Prostate gland (tissue), 2 donors: ENCODE results near the gene OR8B12. TPM values are rescaled to one million over a fixed set of nuclear protein-coding genes. Genes with fewer than 3 reads are reported as not detected.

Experiments used
- DNase-seq: peaks from one replicate; pipeline ENCODE4 v3.0.0-alpha.2; 2019; ENCODE audit warnings: low spot score
- H3K27ac ChIP-seq, 2 donors: fragments of 200-600 bp; sonication (generic); 2 replicates each; pipeline ENCODE4 v1.5.1; 2017 to 2019
- H3K27me3 ChIP-seq: fragments of 200-600 bp; sonication (generic); replicated peaks from 2 replicates; pipeline ENCODE4 v1.5.1; 2019; ENCODE audit not compliant: insufficient read depth
- H3K36me3 ChIP-seq, 2 donors: fragments of 200-600 bp; sonication (generic); 1 replicate in 1 of 2; 2 replicates in 1 of 2; pipeline versions ENCODE4 v1.5.1 to v1.8.1; 2017 to 2019
- H3K4me1 ChIP-seq: fragments of 200-600 bp; sonication (generic); replicated peaks from 2 replicates; pipeline ENCODE4 v1.5.1; 2019
- H3K4me3 ChIP-seq, 2 donors: fragments of 200-600 bp; sonication (generic); 2 replicates each; pipeline ENCODE4 v1.5.1; 2017 to 2019
- H3K9me3 ChIP-seq: fragments of 200-600 bp; sonication (generic); 2 replicates; pipeline ENCODE4 v1.5.1; 2017
- CTCF ChIP-seq, 4 experiments: fragments of 200-600 bp in 2 of 4; fragments of 450-650 bp in 2 of 4; sonication (generic) in 2 of 4; IDR thresholded peaks; 1 replicate in 3 of 4; 2 replicates in 1 of 4; pipeline ENCODE4 v1.5.1; 2016 to 2019; ENCODE audit warnings: antibody characterized with exemption in 4 of 4, mild to moderate bottlenecking in 2 of 4, moderate library complexity in 2 of 4
- POLR2A ChIP-seq: fragments of 450-650 bp; IDR thresholded peaks from one replicate; pipeline ENCODE4 v1.6.1; 2016; ENCODE audit warnings: antibody characterized with exemption, mild to moderate bottlenecking
- POLR2AphosphoS5 ChIP-seq: sonication (generic); formaldehyde crosslinking; IDR thresholded peaks from one replicate; pipeline ENCODE4 v1.6.1; 2017; ENCODE audit warnings: antibody characterized with exemption
- WGBS: methylation state at CpG from one replicate; pipeline ENCODE4 v1.1.5; 2018; 5-methylcytosine and 5-hydroxymethylcytosine counted together
- intact Hi-C: fragments of 100-400 bp; cut with DNase I; formaldehyde crosslinking; loops from one replicate; pipeline ENCODE4 v1.14.2; 2022
- total RNA-seq, 2 donors: library from RNA; depleted of rRNA; stranded (reverse); fragments of >200 nt; gene quantifications; one replicate each; pipeline ENCODE4 v1.1.0, GENCODE V29; 2016

Gene OR8B12
- total RNA-seq, 2 donors from 2014 or later: not detected

GRCh38 chr11:124535552-124536232, 7.8 kb downstream of the OR8B12 start:
- Histone ChIP-seq H3K36me3 (no peaks in the 10 kb centered on the region), H3K4me1 (no peaks in the 10 kb centered on the region), H3K27ac (no peak overlapping the region), H3K27me3 (no peaks in the 10 kb centered on the region), H3K4me3 (no peak overlapping the region), H3K9me3 (no peaks in the 10 kb centered on the region)
- DNase-seq: no peak
- TF ChIP-seq POLR2AphosphoS5: no peak
- intact Hi-C loops: no loop called here
- WGBS: 86% methylated on average over 8 of the region's 8 CpGs

- H3K9me3 ChIP-seq: no peaks in the 10 kb centered on the region
- 78% methylated on average over 2 of the region's 2 CpGs for WGBS
- no peak overlapping the region for H3K27ac ChIP-seq
- intact Hi-C loops: no loop called here
- H3K27me3 ChIP-seq: no peaks in the 10 kb centered on the region
- H3K4me3 ChIP-seq: no peak overlapping the region
- TF ChIP-seq CTCF (IDR thresholded peaks at IDR 0.05): no peak
- no peaks in the 10 kb centered on the region for H3K36me3 ChIP-seq
- DNase-seq: no peak
- no peaks in the 10 kb centered on the region for H3K4me1 ChIP-seq
Measured at GRCh38 chr11:124534051-124534450, 9.4 kb downstream of the OR8B12 start.

GRCh38 chr11:124533626-124534025, 9.8 kb downstream of the OR8B12 start:
- Histone ChIP-seq H3K36me3 (no peaks in the 10 kb centered on the region), H3K9me3 (no peaks in the 10 kb centered on the region), H3K4me3 (no peak overlapping the region), H3K27me3 (no peaks in the 10 kb centered on the region), H3K27ac (no peak overlapping the region), H3K4me1 (no peaks in the 10 kb centered on the region)
- TF ChIP-seq POLR2A: no peak
- no peak for TF ChIP-seq CTCF (IDR thresholded peaks at IDR 0.05)
- no peak for TF ChIP-seq POLR2AphosphoS5
- intact Hi-C loops: no loop called here
- WGBS: 44% methylated on average over 2 of the region's 2 CpGs
- DNase-seq: no peak

GRCh38 chr11:124520550-124520854, 23.0 kb downstream of the OR8B12 start:
- H3K4me1 ChIP-seq: no peaks in the 10 kb centered on the region
- intact Hi-C loops: no loop called here
- no peak overlapping the region for H3K4me3 ChIP-seq
- 82% methylated on average over 1 of the region's 1 CpG for WGBS
- H3K9me3 ChIP-seq: no peaks in the 10 kb centered on the region
- no peak overlapping the region for H3K27ac ChIP-seq
- H3K36me3 ChIP-seq: no peaks in the 10 kb centered on the region
- no peaks in the 10 kb centered on the region for H3K27me3 ChIP-seq
- TF ChIP-seq CTCF (IDR thresholded peaks at IDR 0.05): no peak
- TF ChIP-seq POLR2AphosphoS5: no peak
- no peak for TF ChIP-seq POLR2A
- no peak for DNase-seq

- Histone ChIP-seq H3K4me3 (no peak overlapping the region), H3K27me3 (no peaks in the 10 kb centered on the region), H3K9me3 (no peaks in the 10 kb centered on the region), H3K27ac (no peak overlapping the region), H3K36me3 (no peaks in the 10 kb centered on the region), H3K4me1 (no peaks in the 10 kb centered on the region)
- TF ChIP-seq POLR2AphosphoS5: no peak
- no peak for TF ChIP-seq POLR2A
- no peak for TF ChIP-seq CTCF (IDR thresholded peaks at IDR 0.05)
- WGBS: 45% methylated on average over 2 of the region's 2 CpGs
- DNase-seq: no peak
- intact Hi-C loops: no loop called here
Measured at GRCh38 chr11:124519850-124520549, 23.5 kb downstream of the OR8B12 start.
